A549 (cell line): ENCODE measurements around the gene SERHL2.

Experiments used
- CTCF ChIP-seq: fragments of >200 bp; sonication (Bioruptor Twin); formaldehyde crosslinking; IDR thresholded peaks from 3 replicates; pipeline ENCODE4 v1.5.1; 2016
- EP300 ChIP-seq, 2 experiments: fragments of >200 bp; sonication (Bioruptor Twin); formaldehyde crosslinking; IDR thresholded peaks; 2 replicates in 1 of 2; 3 replicates in 1 of 2; pipeline ENCODE4 v1.6.1; 2016 to 2017
- KDM5A ChIP-seq: fragments of 200-600 bp; sonication (generic); IDR thresholded peaks from 2 replicates; pipeline ENCODE4 v1.6.1; 2016; ENCODE audit warnings: antibody characterized with exemption, mild to moderate bottlenecking
- MAFK ChIP-seq: fragments of 450-650 bp; IDR thresholded peaks from 2 replicates; pipeline ENCODE4 v1.6.1; 2014; ENCODE audit not compliant: partially characterized antibody
- MAZ ChIP-seq: fragments of 150-350 bp; IDR thresholded peaks from 2 replicates; pipeline ENCODE4 v1.6.1; 2014; ENCODE audit warnings: antibody characterized with exemption, low read depth, low read length, borderline replicate concordance
- PHF8 ChIP-seq: fragments of 200-600 bp; sonication (generic); IDR thresholded peaks from 2 replicates; pipeline ENCODE4 v1.6.1; 2016; ENCODE audit warnings: low read depth, mild to moderate bottlenecking, antibody characterized with exemption, moderate library complexity, borderline replicate concordance
- POLR2A ChIP-seq: IDR thresholded peaks from 2 replicates; pipeline ENCODE4 v1.6.1; 2012; ENCODE audit warnings: mild to moderate bottlenecking, low read length
- POLR2AphosphoS2 ChIP-seq: conservative IDR thresholded peaks from 2 replicates; pipeline ENCODE4 v1.6.1; 2012; ENCODE audit warnings: low read length, improper control_type of control experiment, inconsistent platforms
- REST ChIP-seq: fragments of 200-600 bp; sonication (generic); IDR thresholded peaks from 2 replicates; pipeline ENCODE4 v1.6.1; 2016; ENCODE audit warnings: antibody characterized with exemption, mild to moderate bottlenecking, moderate library complexity
- SMC3 ChIP-seq: fragments of >200 bp; sonication (Bioruptor Twin); formaldehyde crosslinking; IDR thresholded peaks from 3 replicates; pipeline ENCODE4 v1.6.1; 2018; ENCODE audit warnings: inconsistent platforms
- USF2 ChIP-seq: fragments of 450-650 bp; IDR thresholded peaks from 2 replicates; pipeline ENCODE4 v1.6.1; 2014; ENCODE audit warnings: antibody characterized with exemption
- ZSCAN20 ChIP-seq: fragments of 250-450 bp; sonication (Bioruptor Pico); IDR thresholded peaks from 2 replicates; pipeline ENCODE4 v1.8.0; 2022; ENCODE audit warnings: mild to moderate bottlenecking, moderate library complexity

GRCh38 chr22:42595434-42595833 lies 41.7 kb downstream of the SERHL2 start:
- TF ChIP-seq USF2 (no peak), CTCF (no peak), POLR2A (no peak), EP300 (IDR thresholded peaks at IDR 0.05) (no peak), ZSCAN20 (CRISPR knock-in tag) (no peak), KDM5A (no peak), REST (no peak), SMC3 (no peak), MAFK (no peak), PHF8 (no peak), POLR2AphosphoS2 (no peak), MAZ (no peak)
